ENCODE results near the gene TMEM213.

Gene TMEM213

DNA sequence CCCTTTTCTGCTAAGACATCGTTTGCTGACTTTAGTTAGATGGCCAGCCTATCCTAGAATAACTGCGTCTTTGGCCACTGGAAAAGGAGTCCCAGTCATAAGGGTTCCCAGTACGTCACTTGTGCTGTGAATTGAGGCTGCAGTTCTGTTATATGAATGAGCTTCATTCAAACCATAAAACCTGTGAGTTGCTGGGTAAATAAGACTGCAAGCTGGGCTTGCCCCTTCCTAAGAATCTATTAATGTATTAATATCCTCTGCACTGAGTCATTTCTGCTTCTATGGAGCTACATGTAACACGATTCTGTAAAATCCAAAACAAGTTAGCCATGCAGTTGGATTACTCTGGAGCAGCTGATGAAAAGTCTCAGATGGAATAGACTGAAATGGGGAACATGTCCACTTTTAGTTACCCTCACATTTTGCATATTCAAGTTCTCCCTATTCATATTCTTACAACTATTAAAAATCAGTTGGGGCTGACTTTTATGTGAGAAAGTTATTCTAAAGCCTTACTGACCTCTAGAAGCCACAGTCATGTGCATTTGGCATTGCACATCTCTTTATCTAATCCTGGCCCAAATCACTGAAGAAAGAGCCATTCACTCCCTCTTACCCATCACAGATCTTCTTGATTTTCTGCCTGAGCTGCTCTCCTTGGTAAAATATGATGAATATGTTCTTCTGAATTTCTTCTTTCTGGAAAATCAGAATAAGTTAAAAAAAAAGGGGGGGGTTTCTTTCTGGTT, 41.8 kb upstream of the TMEM213 start:
- no peak overlapping the region for H3K9ac ChIP-seq (ENCODE audit: low read depth, low read length, poor library complexity, severe bottlenecking)
- H3K9me3 ChIP-seq (ENCODE audit: insufficient read depth, low read depth, low read length) = no peaks in the 10 kb centered on the region
- H3K4me2 ChIP-seq (ENCODE audit: low read depth, low read length, poor library complexity, severe bottlenecking) = no peak overlapping the region
- H3K36me3 ChIP-seq (ENCODE audit: insufficient read depth, low read length) = no peaks in the 10 kb centered on the region
- H3F3A ChIP-seq (ENCODE audit: low read depth) = peaks cover 3% of the 10 kb centered on the region; the same call in 1 of the 2 replicates
- no peak for TF ChIP-seq EZH2phosphoT487 (IDR thresholded peaks at IDR 0.05; ENCODE audit: borderline replicate concordance)
- TF ChIP-seq, protein P1, sequence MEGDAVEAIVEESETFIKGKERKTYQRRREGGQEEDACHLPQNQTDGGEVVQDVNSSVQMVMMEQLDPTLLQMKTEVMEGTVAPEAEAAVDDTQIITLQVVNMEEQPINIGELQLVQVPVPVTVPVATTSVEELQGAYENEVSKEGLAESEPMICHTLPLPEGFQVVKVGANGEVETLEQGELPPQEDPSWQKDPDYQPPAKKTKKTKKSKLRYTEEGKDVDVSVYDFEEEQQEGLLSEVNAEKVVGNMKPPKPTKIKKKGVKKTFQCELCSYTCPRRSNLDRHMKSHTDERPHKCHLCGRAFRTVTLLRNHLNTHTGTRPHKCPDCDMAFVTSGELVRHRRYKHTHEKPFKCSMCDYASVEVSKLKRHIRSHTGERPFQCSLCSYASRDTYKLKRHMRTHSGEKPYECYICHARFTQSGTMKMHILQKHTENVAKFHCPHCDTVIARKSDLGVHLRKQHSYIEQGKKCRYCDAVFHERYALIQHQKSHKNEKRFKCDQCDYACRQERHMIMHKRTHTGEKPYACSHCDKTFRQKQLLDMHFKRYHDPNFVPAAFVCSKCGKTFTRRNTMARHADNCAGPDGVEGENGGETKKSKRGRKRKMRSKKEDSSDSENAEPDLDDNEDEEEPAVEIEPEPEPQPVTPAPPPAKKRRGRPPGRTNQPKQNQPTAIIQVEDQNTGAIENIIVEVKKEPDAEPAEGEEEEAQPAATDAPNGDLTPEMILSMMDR (conservative IDR thresholded peaks at IDR 0.05; ENCODE audit: low read length) = no peak
- H3K4me1 ChIP-seq (ENCODE audit: insufficient read depth, low read length, poor library complexity, severe bottlenecking) = peaks cover 47% of the 10 kb centered on the region
- H3K27me3 ChIP-seq (ENCODE audit: insufficient read depth, low read length, poor library complexity, severe bottlenecking) = no peaks in the 10 kb centered on the region
- H3K9me2 ChIP-seq (replicated peaks; ENCODE audit: low read depth, low read length) = no peaks in the 10 kb centered on the region
- H3K4me3 ChIP-seq (ENCODE audit: low read length, poor library complexity, severe bottlenecking) = no peak overlapping the region
- no peak overlapping the region for H2AFZ ChIP-seq (ENCODE audit: low read length)
- no peaks in the 10 kb centered on the region for H4K20me1 ChIP-seq (ENCODE audit: insufficient read depth, low read length, poor library complexity, severe bottlenecking)
- no peaks in the 10 kb centered on the region for H3K79me2 ChIP-seq (ENCODE audit: insufficient read depth, low read length)

DNA sequence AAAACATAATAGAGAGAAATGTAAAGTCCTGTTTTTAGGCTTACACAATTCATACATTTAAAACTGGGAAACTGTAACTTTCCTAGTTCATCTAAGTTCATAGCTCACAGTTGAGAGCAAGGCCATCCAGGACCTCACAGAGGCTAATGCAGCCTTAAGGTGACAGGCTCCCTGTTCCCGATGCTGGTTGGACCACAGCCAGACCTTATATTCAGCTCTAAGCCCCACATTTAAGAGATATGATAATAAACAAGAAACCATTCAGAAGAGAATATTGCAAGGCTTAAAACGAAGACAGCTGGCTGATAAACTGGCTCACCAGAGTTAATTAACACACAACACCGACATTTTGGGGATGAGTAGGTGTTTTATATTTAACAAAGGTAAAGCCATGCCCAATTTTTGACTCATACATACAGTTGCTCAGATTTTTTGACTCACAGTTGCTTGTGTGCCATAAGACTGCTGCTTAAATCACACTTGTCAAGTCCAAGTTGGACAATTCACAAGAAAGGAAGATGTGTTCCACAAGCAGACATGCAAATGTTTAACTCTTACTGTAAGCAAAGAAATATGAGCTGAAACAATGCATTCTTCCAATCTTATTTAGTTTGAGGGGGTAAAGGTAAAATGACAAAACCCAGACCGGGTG, 41.1 kb upstream of the TMEM213 start:
- H3K9ac ChIP-seq (ENCODE audit: low read depth, low read length, poor library complexity, severe bottlenecking) = no peak overlapping the region
- H4K20me1 ChIP-seq (ENCODE audit: insufficient read depth, low read length, poor library complexity, severe bottlenecking) = no peaks in the 10 kb centered on the region
- no peaks in the 10 kb centered on the region for H3K9me3 ChIP-seq (ENCODE audit: insufficient read depth, low read depth, low read length)
- no peaks in the 10 kb centered on the region for H3K79me2 ChIP-seq (ENCODE audit: insufficient read depth, low read length)
- no peak overlapping the region for H3K4me3 ChIP-seq (ENCODE audit: low read length, poor library complexity, severe bottlenecking)
- H3K9me2 ChIP-seq (replicated peaks; ENCODE audit: low read depth, low read length) = no peaks in the 10 kb centered on the region
- no peaks in the 10 kb centered on the region for H3K27me3 ChIP-seq (ENCODE audit: insufficient read depth, low read length, poor library complexity, severe bottlenecking)
- no peak overlapping the region for H3K4me2 ChIP-seq (ENCODE audit: low read depth, low read length, poor library complexity, severe bottlenecking)
- H3K36me3 ChIP-seq (ENCODE audit: insufficient read depth, low read length) = no peaks in the 10 kb centered on the region
- H3F3A ChIP-seq (ENCODE audit: low read depth) = peaks cover 3% of the 10 kb centered on the region; the same call in 1 of the 2 replicates
- TF ChIP-seq EZH2phosphoT487 (IDR thresholded peaks at IDR 0.05; ENCODE audit: borderline replicate concordance) = no peak
- TF ChIP-seq, protein P1 (conservative IDR thresholded peaks at IDR 0.05; ENCODE audit: low read length) = no peak
- peaks cover 40% of the 10 kb centered on the region for H3K4me1 ChIP-seq (ENCODE audit: insufficient read depth, low read length, poor library complexity, severe bottlenecking)
- no peak overlapping the region for H2AFZ ChIP-seq (ENCODE audit: low read length)

DNA sequence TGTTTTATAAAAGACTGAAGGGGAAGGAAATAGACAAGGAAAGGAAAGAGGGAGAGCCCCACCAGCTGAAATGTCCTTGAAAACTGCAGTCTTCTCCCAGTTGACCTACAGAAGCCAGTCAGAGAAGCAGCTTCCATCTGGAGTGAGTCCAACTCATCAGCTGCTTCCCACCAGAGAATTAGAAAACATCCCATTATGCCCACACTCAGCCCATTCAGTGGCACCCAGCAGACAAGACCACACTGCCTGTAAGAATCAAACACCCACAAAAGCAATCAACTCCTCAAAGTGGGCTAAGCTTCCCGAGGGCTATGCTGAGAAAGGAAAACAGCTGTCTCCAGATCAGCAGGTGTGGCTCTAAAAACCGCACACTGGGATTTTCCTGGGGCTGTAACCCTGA, 29.6 kb upstream of the TMEM213 start:
- H3K79me2 ChIP-seq (ENCODE audit: insufficient read depth, low read length) = no peaks in the 10 kb centered on the region
- H3K9me3 ChIP-seq (ENCODE audit: insufficient read depth, low read depth, low read length) = no peaks in the 10 kb centered on the region
- no peak overlapping the region for H3K4me2 ChIP-seq (ENCODE audit: low read depth, low read length, poor library complexity, severe bottlenecking)
- H4K20me1 ChIP-seq (ENCODE audit: insufficient read depth, low read length, poor library complexity, severe bottlenecking) = no peaks in the 10 kb centered on the region
- H2AFZ ChIP-seq (ENCODE audit: low read length) = 0 out of 2 replicates have a peak overlapping the region, but pooled peaks have one; percentile 39
- no peak overlapping the region for H3K9ac ChIP-seq (ENCODE audit: low read depth, low read length, poor library complexity, severe bottlenecking)
- TF ChIP-seq, protein P1 (conservative IDR thresholded peaks at IDR 0.05; ENCODE audit: low read length) = no peak
- no peak for TF ChIP-seq EZH2phosphoT487 (IDR thresholded peaks at IDR 0.05; ENCODE audit: borderline replicate concordance)
- no peaks in the 10 kb centered on the region for H3F3A ChIP-seq (ENCODE audit: low read depth)
- H3K36me3 ChIP-seq (ENCODE audit: insufficient read depth, low read length) = no peaks in the 10 kb centered on the region
- H3K4me1 ChIP-seq (ENCODE audit: insufficient read depth, low read length, poor library complexity, severe bottlenecking) = no peaks in the 10 kb centered on the region
- H3K27me3 ChIP-seq (ENCODE audit: insufficient read depth, low read length, poor library complexity, severe bottlenecking) = no peaks in the 10 kb centered on the region
- H3K4me3 ChIP-seq (ENCODE audit: low read length, poor library complexity, severe bottlenecking) = no peak overlapping the region
- no peaks in the 10 kb centered on the region for H3K9me2 ChIP-seq (replicated peaks; ENCODE audit: low read depth, low read length)
